ENCODE measurements around the gene PNMA3. TPM values are rescaled to one million over a fixed set of nuclear protein-coding genes. Genes with fewer than 3 reads are reported as not detected.

PNMA3 gene
- total RNA-seq, 1 donor from 2014 or later, result 0.67 TPM

GRCh38 chrX:153029875-153030274 is 26.4 kb upstream of the PNMA3 start:
- Mint-ChIP-seq H3K4me3 (ENCODE audit: unreplicated experiment) (no peak overlapping the region), H3K27ac (ENCODE audit: unreplicated experiment) (no peak overlapping the region), H3K9me3 (ENCODE audit: low read depth) (peaks cover 10% of the 10 kb centered on the region), H3K36me3 (ENCODE audit: low read depth) (no peaks in the 10 kb centered on the region), H3K4me1 (ENCODE audit: low read depth) (no peaks in the 10 kb centered on the region), H3K27me3 (ENCODE audit: low read depth) (no peaks in the 10 kb centered on the region)
- no peak for DNase-seq (ENCODE audit: low spot score)
- TF ChIP-seq CTCF (IDR thresholded peaks at IDR 0.05), result no peak

- Mint-ChIP-seq H3K27ac (ENCODE audit: unreplicated experiment) (no peak overlapping the region), H3K4me1 (ENCODE audit: low read depth) (no peaks in the 10 kb centered on the region), H3K27me3 (ENCODE audit: low read depth) (no peaks in the 10 kb centered on the region), H3K36me3 (ENCODE audit: low read depth) (no peaks in the 10 kb centered on the region), H3K4me3 (ENCODE audit: unreplicated experiment) (no peak overlapping the region), H3K9me3 (ENCODE audit: low read depth) (peaks cover 4% of the 10 kb centered on the region)
- TF ChIP-seq CTCF (IDR thresholded peaks at IDR 0.05), result no peak
- DNase-seq (ENCODE audit: low spot score), result no peak
These were observed 25.5 kb upstream of the PNMA3 start for GRCh38 chrX:153030801-153031200.

GRCh38 chrX:153032397-153033118 is 23.7 kb upstream of the PNMA3 start:
- Mint-ChIP-seq H3K27ac (ENCODE audit: unreplicated experiment) (no peak overlapping the region), H3K4me1 (ENCODE audit: low read depth) (no peaks in the 10 kb centered on the region), H3K36me3 (ENCODE audit: low read depth) (no peaks in the 10 kb centered on the region), H3K27me3 (ENCODE audit: low read depth) (no peaks in the 10 kb centered on the region), H3K9me3 (ENCODE audit: low read depth) (peaks cover 4% of the 10 kb centered on the region), H3K4me3 (ENCODE audit: unreplicated experiment) (peak overlapping the region; percentile 45)
- DNase-seq (ENCODE audit: low spot score), result no peak
- peak; percentile 90 for TF ChIP-seq CTCF (IDR thresholded peaks at IDR 0.05)

- peaks cover 1% of the 10 kb centered on the region for H3K27me3 Mint-ChIP-seq (ENCODE audit: low read depth)
- no peak overlapping the region for H3K27ac Mint-ChIP-seq (ENCODE audit: unreplicated experiment)
- no peak for TF ChIP-seq CTCF (IDR thresholded peaks at IDR 0.05)
- peaks cover 29% of the 10 kb centered on the region for H3K9me3 Mint-ChIP-seq (ENCODE audit: low read depth)
- H3K4me3 Mint-ChIP-seq (ENCODE audit: unreplicated experiment), result no peak overlapping the region
- DNase-seq (ENCODE audit: low spot score), result no peak
- no peaks in the 10 kb centered on the region for H3K36me3 Mint-ChIP-seq (ENCODE audit: low read depth)
- H3K4me1 Mint-ChIP-seq (ENCODE audit: low read depth), result no peaks in the 10 kb centered on the region
These were observed 7.2 kb upstream of the PNMA3 start for GRCh38 chrX:153049093-153049492.

GRCh38 chrX:153052534-153052933 is 3.7 kb upstream of the PNMA3 start:
- Mint-ChIP-seq H3K27ac (ENCODE audit: unreplicated experiment) (no peak overlapping the region), H3K4me3 (ENCODE audit: unreplicated experiment) (no peak overlapping the region), H3K27me3 (ENCODE audit: low read depth) (peaks cover 1% of the 10 kb centered on the region), H3K36me3 (ENCODE audit: low read depth) (no peaks in the 10 kb centered on the region), H3K9me3 (ENCODE audit: low read depth) (peaks cover 22% of the 10 kb centered on the region), H3K4me1 (ENCODE audit: low read depth) (peaks cover 2% of the 10 kb centered on the region)
- no peak for DNase-seq (ENCODE audit: low spot score)
- peak; percentile 56 for TF ChIP-seq CTCF (IDR thresholded peaks at IDR 0.05)
